NCI-H526 (cell line): Measurements from ENCODE around the gene SULT6B1.

ENCODE experiments used
- DNase-seq, 2 experiments: peaks; one replicate each; lab custom pipeline; 2025; lab: John Stamatoyannopoulos, UW

The SULT6B1 gene

GRCh38 chr2:37153224-37153623 is 35.2 kb downstream of the SULT6B1 start:
- DNase-seq = no peak

- DNase-seq = no peak
These were observed 38.7 kb downstream of the SULT6B1 start for GRCh38 chr2:37149626-37150322.

GRCh38 chr2:37148325-37148724 is 40.1 kb downstream of the SULT6B1 start:
- DNase-seq = no peak

GRCh38 chr2:37146062-37146461 is 42.4 kb downstream of the SULT6B1 start:
- DNase-seq = no peak

- DNase-seq = no peak
These were observed 44.5 kb downstream of the SULT6B1 start for GRCh38 chr2:37143974-37144373.

- DNase-seq = no peak
These were observed 45.9 kb downstream of the SULT6B1 start for GRCh38 chr2:37142546-37142945.

- no peak for DNase-seq
These were observed 55.6 kb downstream of the SULT6B1 start for GRCh38 chr2:37132914-37133313.

GRCh38 chr2:37125416-37125815 is 63.1 kb downstream of the SULT6B1 start:
- DNase-seq = no peak

GRCh38 chr2:37119157-37119556 is 69.3 kb downstream of the SULT6B1 start:
- DNase-seq = no peak
